ENCODE data around the gene TET3. TPM values are rescaled to one million over a fixed set of nuclear protein-coding genes. Genes with fewer than 3 reads are reported as not detected.

The TET3 gene
- total RNA-seq, 1 donor from 2014 or later = 32.2 TPM

GRCh38 chr2:74026687-74027241 is 42.1 kb downstream of the TET3 start:
- TF ChIP-seq, protein P1, sequence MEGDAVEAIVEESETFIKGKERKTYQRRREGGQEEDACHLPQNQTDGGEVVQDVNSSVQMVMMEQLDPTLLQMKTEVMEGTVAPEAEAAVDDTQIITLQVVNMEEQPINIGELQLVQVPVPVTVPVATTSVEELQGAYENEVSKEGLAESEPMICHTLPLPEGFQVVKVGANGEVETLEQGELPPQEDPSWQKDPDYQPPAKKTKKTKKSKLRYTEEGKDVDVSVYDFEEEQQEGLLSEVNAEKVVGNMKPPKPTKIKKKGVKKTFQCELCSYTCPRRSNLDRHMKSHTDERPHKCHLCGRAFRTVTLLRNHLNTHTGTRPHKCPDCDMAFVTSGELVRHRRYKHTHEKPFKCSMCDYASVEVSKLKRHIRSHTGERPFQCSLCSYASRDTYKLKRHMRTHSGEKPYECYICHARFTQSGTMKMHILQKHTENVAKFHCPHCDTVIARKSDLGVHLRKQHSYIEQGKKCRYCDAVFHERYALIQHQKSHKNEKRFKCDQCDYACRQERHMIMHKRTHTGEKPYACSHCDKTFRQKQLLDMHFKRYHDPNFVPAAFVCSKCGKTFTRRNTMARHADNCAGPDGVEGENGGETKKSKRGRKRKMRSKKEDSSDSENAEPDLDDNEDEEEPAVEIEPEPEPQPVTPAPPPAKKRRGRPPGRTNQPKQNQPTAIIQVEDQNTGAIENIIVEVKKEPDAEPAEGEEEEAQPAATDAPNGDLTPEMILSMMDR (IDR thresholded peaks at IDR 0.05) = no peak

GRCh38 chr2:74027496-74027895 is 42.8 kb downstream of the TET3 start:
- peaks cover 2% of the 10 kb centered on the region for H3K9me3 Mint-ChIP-seq (ENCODE audit: low read depth)
- H3K27me3 Mint-ChIP-seq (ENCODE audit: low read depth) = no peaks in the 10 kb centered on the region
- no peak overlapping the region for H3K4me3 Mint-ChIP-seq (ENCODE audit: unreplicated experiment)
- TF ChIP-seq, protein P1 (IDR thresholded peaks at IDR 0.05) = no peak
- H3K27ac Mint-ChIP-seq (ENCODE audit: unreplicated experiment) = no peak overlapping the region
- DNase-seq (ENCODE audit: low spot score) = no peak
- H3K36me3 Mint-ChIP-seq (ENCODE audit: low read depth) = no peaks in the 10 kb centered on the region
- H3K4me1 Mint-ChIP-seq (ENCODE audit: low read depth) = peaks cover 18% of the 10 kb centered on the region

More at GRCh38 chr2:74026687-74027241, 42.1 kb downstream of the TET3 start:
- H3K27me3 Mint-ChIP-seq (ENCODE audit: low read depth) = no peaks in the 10 kb centered on the region
- no peak overlapping the region for H3K27ac Mint-ChIP-seq (ENCODE audit: unreplicated experiment)
- H3K9me3 Mint-ChIP-seq (ENCODE audit: low read depth) = peaks cover 2% of the 10 kb centered on the region
- peaks cover 15% of the 10 kb centered on the region for H3K4me1 Mint-ChIP-seq (ENCODE audit: low read depth)
- H3K4me3 Mint-ChIP-seq (ENCODE audit: unreplicated experiment) = no peak overlapping the region
- DNase-seq (ENCODE audit: low spot score) = no peak
- H3K36me3 Mint-ChIP-seq (ENCODE audit: low read depth) = no peaks in the 10 kb centered on the region

DNA sequence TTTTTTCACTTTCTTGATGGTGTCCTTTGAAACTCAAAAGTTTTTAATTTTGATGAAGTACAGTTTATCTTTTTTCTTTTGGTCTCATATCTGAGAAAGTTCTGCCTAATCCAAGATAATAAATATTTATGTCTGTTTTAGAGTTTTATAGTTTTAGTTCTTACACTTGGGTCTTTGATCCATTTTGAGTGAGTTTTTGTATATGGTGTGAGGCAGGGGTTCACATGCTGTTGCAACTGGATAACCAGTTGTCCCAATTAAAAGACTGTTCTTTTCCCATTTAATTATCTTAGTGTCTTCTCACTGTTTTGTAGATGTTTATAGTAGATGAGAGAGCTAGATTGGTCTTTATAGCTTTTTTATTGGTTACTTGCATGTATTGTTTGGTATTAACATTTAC is 43.6 kb downstream of the TET3 start:
- H3K9me3 Mint-ChIP-seq (ENCODE audit: low read depth) = peaks cover 2% of the 10 kb centered on the region
- DNase-seq (ENCODE audit: low spot score) = no peak
- H3K27me3 Mint-ChIP-seq (ENCODE audit: low read depth) = no peaks in the 10 kb centered on the region
- TF ChIP-seq, protein P1 (IDR thresholded peaks at IDR 0.05) = no peak
- no peaks in the 10 kb centered on the region for H3K36me3 Mint-ChIP-seq (ENCODE audit: low read depth)
- peaks cover 23% of the 10 kb centered on the region for H3K4me1 Mint-ChIP-seq (ENCODE audit: low read depth)
- no peak overlapping the region for H3K27ac Mint-ChIP-seq (ENCODE audit: unreplicated experiment)
- H3K4me3 Mint-ChIP-seq (ENCODE audit: unreplicated experiment) = no peak overlapping the region

DNA sequence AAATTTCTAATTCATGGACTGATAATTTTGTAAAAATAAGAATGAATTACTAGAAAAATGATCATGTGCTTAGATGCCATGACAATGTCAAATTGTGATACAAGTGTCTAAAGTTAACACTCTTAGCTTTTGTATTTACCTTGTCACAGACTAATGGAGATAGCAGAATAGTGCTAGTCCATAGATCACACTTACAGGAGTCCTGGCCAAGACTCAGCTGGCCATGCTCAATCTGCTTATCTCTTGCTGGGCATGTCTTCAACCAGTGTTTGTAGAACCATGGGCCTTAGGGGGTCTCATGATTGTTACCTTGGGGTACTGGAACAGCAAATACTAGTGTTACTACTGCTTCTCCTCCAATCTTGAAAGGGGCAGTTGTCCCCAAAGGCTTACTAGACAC is 44.0 kb downstream of the TET3 start:
- Mint-ChIP-seq H3K27me3 (ENCODE audit: low read depth) (no peaks in the 10 kb centered on the region), H3K4me1 (ENCODE audit: low read depth) (peaks cover 24% of the 10 kb centered on the region), H3K27ac (ENCODE audit: unreplicated experiment) (no peak overlapping the region)

DNA sequence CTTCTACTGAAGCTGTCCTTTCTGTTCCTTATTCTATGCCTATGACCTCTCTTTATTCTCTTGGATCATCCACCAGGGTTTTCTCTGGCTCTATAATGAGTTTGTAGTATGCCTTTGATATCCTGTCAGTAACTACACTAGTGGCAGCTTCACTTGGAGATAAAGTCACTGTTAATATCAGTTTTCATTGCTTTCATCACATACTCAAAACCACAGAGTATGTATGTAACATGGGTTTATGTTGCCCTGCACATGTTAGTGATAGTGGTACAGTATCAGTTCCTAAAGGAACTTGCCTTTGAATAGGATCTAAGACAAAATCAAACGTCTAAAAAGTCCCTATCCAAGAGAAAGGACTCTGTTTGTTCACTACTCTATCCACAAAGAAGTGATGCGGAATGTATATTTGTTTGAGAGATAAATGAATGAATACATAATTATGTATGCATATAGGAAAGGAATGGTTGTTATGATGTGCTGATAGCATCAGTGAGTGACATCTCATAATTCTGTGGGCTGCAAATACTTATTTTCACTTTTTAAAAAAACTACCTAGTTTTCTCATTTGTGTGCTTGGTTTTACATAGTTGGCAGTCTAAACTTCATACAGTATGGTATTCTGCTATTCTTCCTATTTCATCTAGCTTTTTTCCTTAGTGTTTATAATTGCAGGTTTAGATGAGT is 45.1 kb downstream of the TET3 start:
- H3K27me3 Mint-ChIP-seq (ENCODE audit: low read depth) = no peaks in the 10 kb centered on the region
- no peak for DNase-seq (ENCODE audit: low spot score)
- TF ChIP-seq, protein P1 (IDR thresholded peaks at IDR 0.05) = no peak
- no peaks in the 10 kb centered on the region for H3K36me3 Mint-ChIP-seq (ENCODE audit: low read depth)
- no peak overlapping the region for H3K4me3 Mint-ChIP-seq (ENCODE audit: unreplicated experiment)
- peaks cover 2% of the 10 kb centered on the region for H3K9me3 Mint-ChIP-seq (ENCODE audit: low read depth)
- H3K27ac Mint-ChIP-seq (ENCODE audit: unreplicated experiment) = no peak overlapping the region
- peaks cover 20% of the 10 kb centered on the region for H3K4me1 Mint-ChIP-seq (ENCODE audit: low read depth)

More for the DNA sequence above, 44.0 kb downstream of the TET3 start:
- TF ChIP-seq, protein P1 (IDR thresholded peaks at IDR 0.05) = no peak
- peaks cover 2% of the 10 kb centered on the region for H3K9me3 Mint-ChIP-seq (ENCODE audit: low read depth)
- H3K4me3 Mint-ChIP-seq (ENCODE audit: unreplicated experiment) = no peak overlapping the region
- no peak for DNase-seq (ENCODE audit: low spot score)
- no peaks in the 10 kb centered on the region for H3K36me3 Mint-ChIP-seq (ENCODE audit: low read depth)
